NCI-H2196 treated with DMSO at 0.1 percent for 48 hours (cell line): ENCODE data around the gene THRSP.
"Not testable (repeated sequence)": the region's sequence is repeated elsewhere in the genome, so short reads cannot be mapped to it uniquely, and the experiment has no call there.

Source experiments
- DNase-seq: peaks from one replicate; lab custom pipeline; 2025; ENCODE audit not compliant: unreplicated experiment; lab: John Stamatoyannopoulos, UW

The THRSP gene

GRCh38 chr11:78062671-78063070, 990 bp upstream of the THRSP start:
- DNase-seq, result no peak

DNA sequence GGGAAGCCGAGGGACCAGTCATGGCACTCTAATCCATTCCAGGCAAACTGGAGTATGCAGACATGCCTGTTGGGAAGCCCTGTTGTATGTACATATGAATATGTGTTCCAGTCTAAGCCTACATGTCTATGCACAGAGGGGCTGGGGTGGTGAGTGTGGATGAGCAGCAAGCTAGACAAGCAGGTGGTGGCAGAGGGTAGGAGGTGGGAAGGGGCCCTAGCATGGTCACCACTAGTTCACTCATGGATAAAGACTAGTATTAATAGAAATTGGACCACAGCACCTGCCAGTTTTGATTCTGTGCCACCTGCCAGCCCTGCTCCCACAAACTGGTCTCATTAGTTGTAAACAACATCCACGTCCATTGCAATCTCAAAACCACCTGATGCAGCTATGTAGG, 1.5 kb downstream of the THRSP start:
- no peak for DNase-seq

DNA sequence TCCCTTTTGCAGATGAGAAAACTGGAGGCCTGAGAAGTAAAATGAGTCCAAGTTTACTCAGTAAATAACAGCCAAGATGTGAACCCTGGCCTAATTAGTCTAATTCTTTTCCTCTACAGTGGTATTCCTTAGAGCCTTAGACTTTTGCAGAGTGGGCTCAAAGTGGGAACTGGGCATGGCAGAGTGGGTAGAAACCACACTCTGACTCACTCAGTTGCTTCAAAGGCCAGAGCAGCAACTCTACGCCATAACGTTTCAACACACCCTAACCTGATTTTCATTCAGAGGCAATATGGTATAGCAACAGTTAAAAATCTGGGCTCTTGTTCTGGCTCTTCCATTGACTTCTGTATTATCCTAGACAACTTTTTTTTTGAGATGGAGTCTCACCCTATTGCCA, 2.8 kb downstream of the THRSP start:
- DNase-seq, result no peak

GRCh38 chr11:78067704-78068103, 4.0 kb downstream of the THRSP start:
- no peak for DNase-seq

DNA sequence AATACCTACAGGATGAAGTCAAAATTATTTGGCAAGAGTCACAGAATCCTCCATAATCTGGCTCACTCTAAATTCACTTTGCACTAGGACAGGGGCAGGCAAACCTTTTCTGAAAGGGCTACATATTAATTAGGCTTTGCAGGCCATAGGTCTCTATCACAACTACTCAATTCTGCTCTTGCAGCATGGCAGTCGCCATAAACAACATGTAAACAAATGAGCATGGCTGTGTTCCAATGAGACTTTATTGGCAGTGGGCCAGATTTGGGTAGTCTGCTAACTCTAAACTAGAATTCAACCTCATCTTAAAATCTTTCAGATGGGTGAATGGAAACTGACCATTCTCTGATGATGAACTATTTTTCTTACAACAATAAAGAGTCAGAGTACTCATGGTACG, 5.8 kb downstream of the THRSP start:
- no peak for DNase-seq

- no peak for DNase-seq
These were observed 7.0 kb downstream of the THRSP start for GRCh38 chr11:78070621-78071020.

DNA sequence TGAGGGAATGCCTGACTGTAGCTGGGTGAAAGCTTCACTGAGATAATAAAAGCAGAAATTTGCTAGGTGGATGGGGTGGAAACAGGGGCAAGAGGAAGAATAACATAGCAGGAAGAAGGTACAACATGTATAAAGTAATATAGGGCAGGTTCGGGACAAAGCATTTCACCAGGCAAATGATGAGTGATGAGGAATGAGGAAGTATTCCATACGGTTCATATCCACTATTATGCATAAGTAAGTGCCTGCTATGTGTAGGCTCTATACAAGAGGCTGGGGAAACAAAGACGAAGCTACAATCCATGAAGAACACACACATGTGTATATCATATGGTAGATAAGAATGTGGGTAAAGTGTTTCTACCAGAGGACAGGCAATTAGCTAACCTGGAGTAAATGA, 8.1 kb downstream of the THRSP start:
- DNase-seq, result no peak

DNA sequence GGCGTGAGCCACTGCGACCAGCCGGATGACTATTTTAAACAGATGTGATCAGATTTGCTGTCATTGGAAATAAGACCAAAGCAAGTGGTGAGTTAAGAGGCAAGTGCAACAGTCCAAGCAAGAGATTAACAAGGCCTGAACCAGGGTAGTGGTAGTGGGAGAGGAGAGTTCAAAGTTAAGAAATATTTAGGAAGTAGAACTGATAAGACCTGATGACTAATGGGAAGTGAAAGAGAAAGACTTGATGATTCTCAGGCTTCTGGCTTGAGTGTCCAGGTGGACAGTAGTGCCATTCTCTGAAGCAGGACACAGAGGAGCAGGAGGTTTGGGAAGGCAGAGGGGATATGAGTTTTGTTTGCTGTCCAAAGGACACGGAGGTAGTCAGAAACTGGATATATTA, 8.8 kb downstream of the THRSP start:
- no peak for DNase-seq

GRCh38 chr11:78074756-78075155, 11.1 kb downstream of the THRSP start:
- no peak for DNase-seq

- DNase-seq, result no peak
These were observed 13.2 kb downstream of the THRSP start for GRCh38 chr11:78076733-78077403.

- DNase-seq, result not testable (repeated sequence)
These were observed 13.9 kb downstream of the THRSP start for GRCh38 chr11:78077592-78077991.

- DNase-seq, result no peak
These were observed 14.8 kb downstream of the THRSP start for GRCh38 chr11:78078218-78079167.

- peak; percentile 35 for DNase-seq
These were observed 15.8 kb downstream of the THRSP start, which contains the start of gene NDUFC2 for GRCh38 chr11:78079232-78080083. Gene NDUFC2 (minus strand): TSS chr11:78079862. CDS start chr11:78079744, 118 bp downstream.

DNA sequence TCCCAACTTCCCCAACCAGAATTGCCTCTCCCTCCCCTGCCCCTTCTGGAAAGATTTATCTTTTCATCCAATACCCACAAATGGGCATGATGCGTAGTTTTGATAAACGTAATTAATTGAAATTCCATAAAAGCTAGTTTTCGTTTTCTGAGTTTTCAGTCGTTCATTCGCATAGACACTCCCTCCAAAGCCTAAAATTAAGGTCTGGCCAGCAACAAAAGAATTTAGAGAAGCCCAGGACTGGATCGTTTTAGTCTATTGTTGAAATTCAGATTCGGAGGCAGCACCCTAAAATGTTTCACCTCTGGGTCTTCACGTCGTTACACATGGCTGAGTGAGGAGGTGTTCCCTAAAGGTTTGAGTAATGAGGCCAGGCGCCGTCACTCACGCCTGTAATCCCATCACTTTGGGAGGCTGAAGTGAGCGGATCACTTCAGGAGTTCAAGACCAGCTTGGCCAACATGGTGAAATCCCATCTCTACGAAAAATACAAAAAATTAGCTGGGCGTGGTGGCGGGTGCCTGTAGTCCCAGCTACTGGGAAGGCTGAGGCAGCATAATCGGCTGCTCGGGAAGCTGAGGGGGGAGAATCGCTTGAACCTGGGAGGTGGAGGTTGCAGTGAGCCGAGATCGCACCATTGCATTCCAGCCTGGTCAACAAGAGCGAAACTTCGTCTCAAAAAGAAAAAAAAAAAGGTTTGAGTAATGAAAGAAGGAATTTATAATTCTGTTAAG, 16.6 kb downstream of the THRSP start:
- no peak for DNase-seq

DNA sequence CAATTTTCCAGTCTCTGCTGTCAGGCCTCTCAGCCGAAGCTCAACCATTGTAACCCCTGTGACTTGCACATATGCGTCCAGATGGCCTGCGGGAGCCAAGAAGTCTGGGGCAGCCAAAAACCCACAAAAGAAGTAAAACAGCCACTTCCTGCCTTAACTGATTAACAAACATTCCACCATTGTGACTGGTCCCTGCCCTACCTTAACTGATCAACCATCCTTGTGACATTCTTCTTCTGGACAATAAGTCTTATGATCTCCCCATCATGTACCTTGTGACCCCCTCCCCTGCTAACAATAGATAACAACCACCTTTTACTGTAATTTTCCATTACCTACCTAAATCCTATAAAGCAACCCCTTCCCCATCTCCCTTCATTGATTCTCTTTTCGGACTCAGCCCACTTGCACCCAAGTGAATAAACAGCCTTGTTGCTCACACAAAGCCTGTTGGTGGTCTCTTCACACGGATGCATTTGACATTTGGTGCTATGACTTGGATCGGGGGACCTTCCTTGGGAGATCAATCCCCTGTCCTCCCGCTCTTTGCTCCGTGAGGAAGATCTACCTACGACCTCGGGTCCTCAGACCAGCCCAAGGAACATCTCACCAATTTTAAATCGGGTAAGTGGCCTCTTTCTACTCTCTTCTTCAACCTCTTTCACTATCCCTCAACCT, 17.3 kb downstream of the THRSP start:
- no peak for DNase-seq

DNA sequence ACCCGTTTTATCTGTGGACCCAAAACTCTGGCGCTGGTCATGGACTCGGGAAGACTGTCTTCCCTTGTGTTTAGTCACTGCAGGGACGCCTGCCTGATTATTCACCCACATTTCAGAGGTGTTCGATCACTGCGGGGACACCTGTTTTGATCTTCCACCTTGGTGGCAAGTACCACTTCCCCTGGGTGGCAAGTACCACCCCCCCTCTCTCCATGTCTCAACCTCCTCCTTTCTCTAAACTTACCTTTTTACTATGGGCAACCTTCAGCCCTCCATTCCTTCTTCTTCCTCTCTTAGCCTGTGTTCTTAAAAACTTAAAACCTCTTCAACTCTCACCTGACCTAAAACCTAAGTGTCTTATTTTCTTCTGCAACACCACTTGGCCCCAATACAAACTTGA, 17.9 kb downstream of the THRSP start:
- no peak for DNase-seq

GRCh38 chr11:78082146-78082545, 18.5 kb downstream of the THRSP start:
- DNase-seq, result no peak

DNA sequence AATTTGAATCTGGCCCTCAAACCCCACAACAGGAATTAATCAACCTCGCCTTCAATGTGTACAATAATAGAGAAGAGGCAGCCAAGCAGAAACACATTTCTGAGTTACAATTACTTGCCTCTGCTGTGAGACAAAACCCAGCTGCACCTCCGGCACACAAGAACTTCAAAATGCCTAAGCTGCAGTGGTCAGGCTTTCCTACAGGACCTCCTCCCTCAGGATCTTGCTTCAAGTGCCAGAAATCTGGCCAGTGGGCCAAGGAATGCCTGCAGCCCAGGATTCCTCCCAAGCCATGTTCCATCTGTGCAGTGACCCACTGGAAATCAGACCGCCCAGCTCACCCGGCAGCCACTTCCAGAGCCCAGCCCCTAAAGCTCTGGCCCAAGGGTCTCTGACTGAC, 19.4 kb downstream of the THRSP start:
- DNase-seq, result no peak

DNA sequence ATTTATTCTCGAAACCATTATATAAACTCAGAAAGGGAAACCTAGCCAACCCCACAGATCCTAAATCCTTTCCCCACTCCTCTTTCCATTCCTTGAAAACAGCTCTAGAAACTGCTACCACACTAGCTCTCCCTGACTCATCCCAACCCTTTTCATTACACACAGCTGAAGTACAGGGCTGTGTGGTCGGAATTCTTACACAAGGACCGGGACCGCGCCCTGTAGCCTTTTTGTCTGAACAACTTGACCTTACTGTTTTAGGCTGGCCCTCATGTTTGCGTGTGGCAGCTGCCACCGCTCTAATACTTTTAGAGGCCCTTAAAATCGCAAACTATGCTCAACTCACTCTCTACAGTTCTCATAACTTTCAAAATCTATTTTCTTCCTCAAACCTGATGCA, 20.8 kb downstream of the THRSP start:
- DNase-seq, result not testable (repeated sequence)

GRCh38 chr11:78085972-78086371, 22.3 kb downstream of the THRSP start:
- DNase-seq, result no peak
